HEK293 (cell line): ENCODE measurements around the gene PTRH2.

Source experiments
- CTCF ChIA-PET: fragments of 350-600 bp; formaldehyde crosslinking; extraction: SDS; loops from one replicate; lab custom pipeline; 2021; ENCODE audit warnings: antibody characterized with exemption; lab: Yijun Ruan, JAX
- POLR2A ChIA-PET: fragments of 300-600 bp; formaldehyde crosslinking; extraction: SDS; loops from one replicate; lab custom pipeline; 2020; ENCODE audit warnings: antibody characterized with exemption, inconsistent platforms; lab: Yijun Ruan, JAX
- H3K27ac ChIP-seq: fragments of 200-500 bp; sonication (Bioruptor generic); 2 replicates; pipeline ENCODE4 v1.5.1; 2014; ENCODE audit warnings: low read depth, low read length, control low read depth, inconsistent platforms; ENCODE audit errors: extremely low read depth
- H3K36me3 ChIP-seq, 2 experiments: fragments of 200-500 bp in 1 of 2; sonication (Bioruptor generic) in 1 of 2; 1 replicate in 1 of 2; 2 replicates in 1 of 2; pipeline ENCODE4 v1.5.1; 2014 to 2017; ENCODE audit warnings: inconsistent platforms in 2 of 2, low read length in 2 of 2; ENCODE audit not compliant: control insufficient read depth in 2 of 2, insufficient read depth in 1 of 2
- H3K4me1 ChIP-seq: fragments of 200-500 bp; sonication (Bioruptor generic); 2 replicates; pipeline ENCODE4 v1.5.1; 2014; ENCODE audit warnings: mild to moderate bottlenecking, low read length, inconsistent platforms; ENCODE audit not compliant: control insufficient read depth, insufficient read depth
- H3K4me3 ChIP-seq: 2 replicates; pipeline ENCODE4 v1.5.1; 2011; ENCODE audit warnings: low read depth, mild to moderate bottlenecking, control low read depth, low read length, moderate library complexity
- H3K9me3 ChIP-seq: fragments of 200-500 bp; sonication (Bioruptor generic); 2 replicates; pipeline ENCODE4 v1.5.1; 2014; ENCODE audit warnings: low read depth, low read length, inconsistent platforms; ENCODE audit not compliant: control insufficient read depth, insufficient read depth
- ATF2 ChIP-seq: fragments of 450-650 bp; formaldehyde crosslinking; IDR thresholded peaks from 2 replicates; pipeline ENCODE4 v1.5.1; 2016; ENCODE audit warnings: missing biosample characterization, missing genetic modification characterization, low read depth
- CTCF ChIP-seq: fragments of 450-650 bp; formaldehyde crosslinking; IDR thresholded peaks from 2 replicates; pipeline ENCODE4 v1.5.1; 2016; ENCODE audit warnings: missing biosample characterization, missing genetic modification characterization
- IKZF3 ChIP-seq: fragments of 450-650 bp; IDR thresholded peaks from 2 replicates; pipeline ENCODE4 v1.5.0; 2018; ENCODE audit warnings: missing biosample characterization, mild to moderate bottlenecking, missing genetic modification characterization, moderate library complexity
- ZBTB17 ChIP-seq: fragments of 450-650 bp; formaldehyde crosslinking; IDR thresholded peaks from 2 replicates; pipeline ENCODE4 v1.5.1; 2016; ENCODE audit warnings: missing biosample characterization, missing genetic modification characterization
- ZEB2 ChIP-seq: fragments of 450-650 bp; formaldehyde crosslinking; IDR thresholded peaks from 2 replicates; pipeline ENCODE4 v1.5.1; 2016; ENCODE audit warnings: missing biosample characterization, missing genetic modification characterization
- ZNF324 ChIP-seq: fragments of 450-650 bp; formaldehyde crosslinking; IDR thresholded peaks from 2 replicates; pipeline ENCODE4 v1.5.1; 2016; ENCODE audit warnings: missing biosample characterization, missing genetic modification characterization
- ZNF394 ChIP-seq: fragments of 450-650 bp; formaldehyde crosslinking; IDR thresholded peaks from 2 replicates; pipeline ENCODE4 v1.5.1; 2016; ENCODE audit warnings: missing biosample characterization, missing genetic modification characterization, mild to moderate bottlenecking, moderate library complexity, borderline replicate concordance
- ZNF501 ChIP-seq: fragments of 450-650 bp; formaldehyde crosslinking; IDR thresholded peaks from 2 replicates; pipeline ENCODE4 v1.5.1; 2016; ENCODE audit warnings: missing biosample characterization, missing genetic modification characterization
- ZNF549 ChIP-seq: fragments of 450-650 bp; IDR thresholded peaks from 2 replicates; pipeline ENCODE4 v1.5.1; 2018; ENCODE audit warnings: missing biosample characterization, missing genetic modification characterization, mild to moderate bottlenecking, inconsistent platforms, moderate library complexity
- ZNF645 ChIP-seq: fragments of 450-650 bp; formaldehyde crosslinking; IDR thresholded peaks from 2 replicates; pipeline ENCODE4; 2016; ENCODE audit warnings: missing biosample characterization, missing genetic modification characterization
- ZNF660 ChIP-seq: fragments of 450-650 bp; IDR thresholded peaks from 2 replicates; pipeline ENCODE4 v1.5.1; 2018; ENCODE audit warnings: missing biosample characterization, mild to moderate bottlenecking, missing genetic modification characterization
- ZNF677 ChIP-seq: fragments of 450-650 bp; IDR thresholded peaks from 2 replicates; pipeline ENCODE4 v1.5.0; 2018; ENCODE audit warnings: missing biosample characterization, mild to moderate bottlenecking, missing genetic modification characterization, moderate library complexity
- TF ChIP-seq, protein P1 (sequence below): fragments of 450-650 bp; formaldehyde crosslinking; IDR thresholded peaks from 2 replicates; pipeline ENCODE4 v1.5.1; 2016; ENCODE audit warnings: missing biosample characterization, missing genetic modification characterization, low read depth
- TF ChIP-seq, protein P2 (sequence below): fragments of 450-650 bp; formaldehyde crosslinking; IDR thresholded peaks from 2 replicates; pipeline ENCODE4 v1.5.1; 2016; ENCODE audit warnings: missing biosample characterization, missing genetic modification characterization
- TF ChIP-seq, protein P3 (sequence below): fragments of 450-650 bp; IDR thresholded peaks from 2 replicates; pipeline ENCODE4 v1.5.1; 2018; ENCODE audit warnings: missing biosample characterization, mild to moderate bottlenecking, missing genetic modification characterization

PTRH2 gene

DNA sequence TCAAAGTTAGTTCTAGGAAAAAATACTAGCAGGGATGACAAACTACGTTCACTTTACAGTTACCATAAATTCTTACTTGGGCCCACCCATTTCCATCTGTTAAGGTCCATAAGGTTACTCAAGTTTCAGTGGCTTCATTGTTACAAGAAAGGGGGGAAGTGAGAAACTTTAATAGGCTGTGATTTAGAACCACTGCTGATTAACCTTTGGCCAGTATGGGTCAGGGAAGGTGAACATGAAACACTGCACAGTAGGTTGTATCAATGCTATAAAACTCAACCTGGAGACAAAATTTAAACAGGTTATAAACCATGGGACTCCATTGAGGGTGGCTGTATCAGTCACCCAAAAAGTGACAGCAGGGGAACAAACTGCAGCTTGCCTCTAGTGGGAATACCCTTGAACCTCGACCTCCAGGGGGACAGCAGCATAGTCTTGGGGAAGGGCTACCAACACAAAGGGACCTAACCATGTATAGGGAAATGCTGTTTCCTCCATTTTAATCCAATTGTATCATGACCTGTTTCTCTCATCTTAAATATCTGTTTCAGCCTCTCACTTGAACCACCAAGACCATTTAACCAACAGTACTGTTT, 10.4 kb downstream of the PTRH2 start (continued):
- TF ChIP-seq ZNF501 (tag by site-specific recombination) = no peak
- TF ChIP-seq, protein P1, sequence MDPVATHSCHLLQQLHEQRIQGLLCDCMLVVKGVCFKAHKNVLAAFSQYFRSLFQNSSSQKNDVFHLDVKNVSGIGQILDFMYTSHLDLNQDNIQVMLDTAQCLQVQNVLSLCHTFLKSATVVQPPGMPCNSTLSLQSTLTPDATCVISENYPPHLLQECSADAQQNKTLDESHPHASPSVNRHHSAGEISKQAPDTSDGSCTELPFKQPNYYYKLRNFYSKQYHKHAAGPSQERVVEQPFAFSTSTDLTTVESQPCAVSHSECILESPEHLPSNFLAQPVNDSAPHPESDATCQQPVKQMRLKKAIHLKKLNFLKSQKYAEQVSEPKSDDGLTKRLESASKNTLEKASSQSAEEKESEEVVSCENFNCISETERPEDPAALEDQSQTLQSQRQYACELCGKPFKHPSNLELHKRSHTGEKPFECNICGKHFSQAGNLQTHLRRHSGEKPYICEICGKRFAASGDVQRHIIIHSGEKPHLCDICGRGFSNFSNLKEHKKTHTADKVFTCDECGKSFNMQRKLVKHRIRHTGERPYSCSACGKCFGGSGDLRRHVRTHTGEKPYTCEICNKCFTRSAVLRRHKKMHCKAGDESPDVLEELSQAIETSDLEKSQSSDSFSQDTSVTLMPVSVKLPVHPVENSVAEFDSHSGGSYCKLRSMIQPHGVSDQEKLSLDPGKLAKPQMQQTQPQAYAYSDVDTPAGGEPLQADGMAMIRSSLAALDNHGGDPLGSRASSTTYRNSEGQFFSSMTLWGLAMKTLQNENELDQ = no peak
- TF ChIP-seq CTCF (tag by site-specific recombination) = no peak
- no peak for TF ChIP-seq IKZF3 (tag by site-specific recombination)
- no peak for TF ChIP-seq ZNF549 (tag by site-specific recombination)
- TF ChIP-seq, protein P2, sequence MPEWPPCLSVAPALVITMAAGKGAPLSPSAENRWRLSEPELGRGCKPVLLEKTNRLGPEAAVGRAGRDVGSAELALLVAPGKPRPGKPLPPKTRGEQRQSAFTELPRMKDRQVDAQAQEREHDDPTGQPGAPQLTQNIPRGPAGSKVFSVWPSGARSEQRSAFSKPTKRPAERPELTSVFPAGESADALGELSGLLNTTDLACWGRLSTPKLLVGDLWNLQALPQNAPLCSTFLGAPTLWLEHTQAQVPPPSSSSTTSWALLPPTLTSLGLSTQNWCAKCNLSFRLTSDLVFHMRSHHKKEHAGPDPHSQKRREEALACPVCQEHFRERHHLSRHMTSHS (tag by site-specific recombination) = no peak

DNA sequence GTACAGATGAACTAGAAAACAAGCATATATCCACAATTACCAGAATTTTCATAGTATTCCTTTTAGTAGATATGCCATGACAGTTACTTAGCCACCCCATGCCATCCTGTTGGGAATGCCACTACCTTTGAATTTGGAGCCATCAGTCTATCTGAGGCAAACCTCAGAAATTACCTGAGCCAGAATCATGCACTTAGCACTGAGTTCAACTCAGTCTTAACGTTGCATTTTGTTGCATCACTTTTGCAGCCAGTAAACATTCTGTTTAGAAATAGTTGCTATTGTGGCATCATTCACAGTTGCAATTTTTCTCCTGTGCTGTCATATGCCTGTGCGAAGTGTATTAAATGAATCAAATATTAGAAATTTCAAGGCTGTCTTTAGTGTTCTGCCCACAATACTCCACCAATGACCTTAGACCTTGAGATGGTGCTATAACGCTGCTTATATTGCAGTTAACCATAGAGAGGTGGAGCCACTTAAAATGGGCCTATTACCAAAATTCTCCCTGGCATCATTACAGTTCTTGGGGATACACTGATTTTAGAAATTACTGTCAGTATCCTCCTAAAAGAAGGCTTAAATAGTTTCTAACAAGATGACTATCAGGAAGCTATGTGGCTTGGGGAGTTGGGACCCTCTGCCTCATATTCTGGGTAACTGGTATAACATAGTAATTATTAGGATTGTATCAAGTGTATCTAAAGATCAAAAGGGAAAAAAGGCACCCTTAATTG, 11.1 kb downstream of the PTRH2 start:
- peak overlapping the region; percentile 19; the same call in 1 of the 2 replicates for H3K27ac ChIP-seq
- no peak overlapping the region for H3K4me3 ChIP-seq
- H3K36me3 ChIP-seq = peaks cover 67 to 95% of the 10 kb centered on the region in 2 experiments
- POLR2A ChIA-PET = no interaction called here
- H3K4me1 ChIP-seq = no peaks in the 10 kb centered on the region
- CTCF ChIA-PET = interaction anchor here (0.7 kb wide), 1 partner anchor 658 kb away, joined by 3 read pairs; no protein-coding TSS in a partner anchor
- TF ChIP-seq ZEB2 (tag by site-specific recombination) = peak; percentile 45; the same call in 1 of the 2 replicates
- TF ChIP-seq ZBTB17 (tag by site-specific recombination) = peak; percentile 57
- no peak for TF ChIP-seq ZNF394 (tag by site-specific recombination)
- no peak for TF ChIP-seq ZNF677
- TF ChIP-seq ZNF645 = no peak
- TF ChIP-seq ZNF660 (tag by site-specific recombination) = peak; percentile 66; the same call in 1 of the 2 replicates
- TF ChIP-seq, protein P3, sequence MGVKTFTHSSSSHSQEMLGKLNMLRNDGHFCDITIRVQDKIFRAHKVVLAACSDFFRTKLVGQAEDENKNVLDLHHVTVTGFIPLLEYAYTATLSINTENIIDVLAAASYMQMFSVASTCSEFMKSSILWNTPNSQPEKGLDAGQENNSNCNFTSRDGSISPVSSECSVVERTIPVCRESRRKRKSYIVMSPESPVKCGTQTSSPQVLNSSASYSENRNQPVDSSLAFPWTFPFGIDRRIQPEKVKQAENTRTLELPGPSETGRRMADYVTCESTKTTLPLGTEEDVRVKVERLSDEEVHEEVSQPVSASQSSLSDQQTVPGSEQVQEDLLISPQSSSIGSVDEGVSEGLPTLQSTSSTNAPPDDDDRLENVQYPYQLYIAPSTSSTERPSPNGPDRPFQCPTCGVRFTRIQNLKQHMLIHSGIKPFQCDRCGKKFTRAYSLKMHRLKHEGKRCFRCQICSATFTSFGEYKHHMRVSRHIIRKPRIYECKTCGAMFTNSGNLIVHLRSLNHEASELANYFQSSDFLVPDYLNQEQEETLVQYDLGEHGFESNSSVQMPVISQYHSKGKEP (tag by site-specific recombination) = peak; percentile 94
- TF ChIP-seq ATF2 (tag by site-specific recombination) = 0 out of 2 replicates have a peak, but pooled peaks have one; percentile 39
- 0 out of 2 replicates have a peak, but pooled peaks have one; percentile 24 for TF ChIP-seq ZNF324
- no peaks in the 10 kb centered on the region for H3K9me3 ChIP-seq
